GM19467 (cell line): ENCODE results near the gene RFT1.

ENCODE experiments used
- ATAC-seq: cut with Tn5 transposase; IDR thresholded peaks from one replicate; pipeline ENCODE4 v1.9.1; 2021; ENCODE audit warnings: mild to moderate bottlenecking, moderate library complexity; ENCODE audit not compliant: unreplicated experiment

Gene RFT1

GRCh38 chr3:53097887-53098286, 32.3 kb downstream of the RFT1 start:
- no peak for ATAC-seq

DNA sequence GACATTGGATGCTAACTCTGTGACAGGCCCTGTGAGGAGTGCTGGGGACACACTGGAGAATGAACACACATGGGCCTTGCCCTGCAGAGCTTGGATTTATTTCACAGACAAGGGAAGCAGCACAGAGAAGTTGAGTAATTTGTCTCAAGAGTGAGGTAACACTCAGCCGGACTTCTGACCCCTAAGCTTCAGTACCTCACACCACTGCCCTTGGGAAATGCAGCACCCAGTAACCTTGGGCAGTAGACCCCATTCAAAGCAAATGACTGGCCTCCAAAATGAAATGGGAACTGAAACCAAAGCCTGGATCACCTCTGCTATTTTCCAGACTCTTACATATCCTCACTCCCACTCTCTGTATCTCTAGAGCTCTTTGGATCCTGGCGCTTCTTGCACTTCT, 37.3 kb downstream of the RFT1 start:
- no peak for ATAC-seq

DNA sequence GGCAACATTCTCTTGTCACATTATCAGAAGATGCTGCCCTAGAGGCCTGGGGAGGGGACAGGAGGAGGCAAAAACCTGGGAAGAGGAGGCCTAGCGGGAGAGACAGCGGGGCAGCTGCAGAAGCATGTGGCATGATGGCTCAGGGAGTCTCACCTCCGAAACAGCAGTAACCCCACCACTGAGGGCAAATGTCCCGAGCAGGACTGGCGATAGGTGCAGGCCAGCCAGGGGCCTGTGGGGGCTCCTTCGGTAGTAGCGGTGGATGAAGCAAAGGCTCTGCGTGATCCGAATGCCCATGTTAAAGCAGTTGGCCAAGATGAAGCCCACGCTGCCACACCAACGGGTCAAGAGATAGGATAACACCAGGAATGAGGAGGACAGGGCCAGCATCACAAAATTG, 38.0 kb downstream of the RFT1 start:
- ATAC-seq: no peak

GRCh38 chr3:53091011-53091410, 39.2 kb downstream of the RFT1 start:
- ATAC-seq: no peak

DNA sequence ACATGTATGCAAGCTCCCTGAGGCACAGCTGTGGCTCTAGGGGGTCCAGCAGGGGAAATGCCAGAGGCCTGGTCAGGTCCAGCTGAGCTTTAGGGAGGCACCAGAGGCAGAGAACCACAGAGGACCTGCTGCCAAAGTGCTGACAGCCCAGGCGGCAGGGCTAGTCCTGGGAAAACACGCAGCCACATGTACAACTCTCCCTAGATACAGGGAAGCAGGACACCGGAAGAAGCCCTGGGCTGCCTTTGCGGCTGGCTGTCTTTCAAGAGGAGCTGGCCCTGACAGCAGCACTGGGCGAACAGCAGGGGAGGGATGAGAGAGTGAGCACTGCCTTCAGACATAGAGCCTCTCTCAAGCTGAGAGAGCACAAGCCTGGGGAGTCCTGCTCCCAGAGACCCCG, 40.7 kb downstream of the RFT1 start:
- ATAC-seq: no peak

DNA sequence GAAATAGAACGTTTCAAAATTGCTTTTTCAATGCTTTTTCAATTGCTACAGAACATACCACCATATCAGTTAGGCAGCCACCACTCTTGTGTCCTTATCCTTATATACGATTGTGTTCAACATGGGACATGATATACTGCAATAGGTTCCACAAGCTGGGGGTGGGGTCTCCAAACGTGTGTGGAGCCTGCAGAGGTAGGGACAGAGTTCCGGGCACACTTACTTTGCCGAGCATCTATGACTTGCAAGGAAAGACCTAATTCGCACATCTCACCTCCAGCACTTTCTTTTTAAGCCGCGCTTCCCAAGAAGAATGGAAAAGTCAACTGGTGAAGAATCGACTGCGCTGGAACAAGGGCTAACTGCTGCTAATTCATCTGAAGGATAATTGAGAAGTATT, 44.8 kb downstream of the RFT1 start:
- no peak for ATAC-seq

DNA sequence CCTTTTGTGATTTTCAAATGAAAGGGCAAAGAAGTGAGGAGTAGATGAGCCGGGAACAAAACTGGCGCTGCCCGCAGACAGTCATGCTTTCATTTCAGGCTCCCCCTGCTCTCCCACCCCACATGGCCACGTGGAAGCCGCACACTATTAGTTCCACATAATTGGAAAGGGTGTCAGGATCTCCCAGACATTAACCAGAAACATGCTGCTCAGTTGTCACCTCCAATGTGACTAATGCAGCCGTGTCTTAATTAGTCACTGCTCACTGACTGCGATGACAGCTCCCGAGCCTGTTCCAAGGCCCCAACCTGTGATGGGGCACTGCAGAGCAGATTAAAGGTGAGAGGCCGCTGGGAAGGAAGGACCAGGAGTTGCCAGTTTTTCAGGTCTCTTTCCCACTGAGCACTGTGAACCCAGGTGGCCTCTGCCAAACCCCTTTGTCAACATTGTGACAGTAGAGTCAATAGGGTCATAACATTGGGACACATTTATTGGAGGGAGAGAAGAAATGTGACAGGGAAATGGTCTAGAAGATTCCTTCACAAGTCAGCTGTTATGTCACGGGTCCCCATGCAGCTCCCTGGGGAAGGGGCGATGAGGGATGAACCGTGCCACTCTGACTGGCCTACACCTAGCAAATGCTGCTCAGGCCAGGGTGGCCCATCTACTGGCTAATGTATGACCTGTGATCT, 45.8 kb downstream of the RFT1 start:
- no peak for ATAC-seq

- no peak for ATAC-seq
These were observed 46.3 kb downstream of the RFT1 start for GRCh38 chr3:53083949-53084309.

- ATAC-seq: no peak
These were observed 46.7 kb downstream of the RFT1 start for GRCh38 chr3:53083521-53083920.

DNA sequence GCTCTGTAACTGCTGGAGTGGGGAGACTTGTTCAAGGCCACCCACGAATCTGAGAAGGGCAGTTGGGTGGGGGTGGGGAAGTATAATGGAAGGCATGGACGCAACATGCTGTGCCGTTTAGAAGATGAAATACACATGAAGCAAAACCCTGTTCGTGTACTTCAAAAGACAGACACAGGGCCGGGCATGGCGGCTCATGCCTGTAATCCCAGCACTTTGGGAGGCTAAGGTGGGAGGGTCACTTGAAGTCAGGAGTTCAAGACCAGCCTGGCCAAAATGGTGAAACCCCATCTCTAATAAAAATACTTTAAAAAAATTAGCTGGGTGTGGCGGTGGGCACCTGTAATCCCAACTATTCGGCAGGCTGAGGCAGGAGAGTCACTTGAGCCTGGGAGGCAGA, 47.5 kb downstream of the RFT1 start:
- ATAC-seq: no peak

GRCh38 chr3:53081318-53081717, 48.9 kb downstream of the RFT1 start:
- ATAC-seq: no peak

DNA sequence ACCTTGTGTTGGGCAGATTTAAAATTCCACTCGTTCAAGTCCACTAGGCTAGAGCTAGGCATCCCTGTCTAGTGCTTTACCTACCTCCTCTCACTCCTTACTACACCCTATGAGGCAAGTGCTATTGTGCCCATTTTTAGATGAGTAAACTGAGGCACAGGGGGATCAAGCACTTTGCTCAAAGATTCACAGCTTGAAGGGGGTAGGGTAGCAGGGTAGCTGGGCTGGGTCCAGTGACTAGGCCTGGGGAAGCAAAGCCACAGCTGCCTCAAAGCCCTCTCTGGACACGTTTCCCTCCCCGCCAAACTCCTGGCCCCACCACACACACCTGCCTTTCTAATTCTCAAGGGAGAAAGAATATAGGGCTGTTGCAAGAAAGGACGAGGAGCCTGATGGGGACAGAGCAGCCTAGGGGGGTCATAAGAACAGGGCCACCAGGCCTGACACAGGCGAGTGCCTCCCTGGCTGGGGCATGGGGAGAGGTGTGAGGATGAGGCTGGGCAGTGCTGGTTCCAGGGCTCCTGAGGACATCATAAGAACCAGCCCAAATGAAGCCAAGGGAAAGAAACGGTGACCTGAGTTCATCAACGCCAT, 49.5 kb downstream of the RFT1 start:
- ATAC-seq: no peak

GRCh38 chr3:53079791-53080555, 50.3 kb downstream of the RFT1 start:
- no peak for ATAC-seq

GRCh38 chr3:53079147-53079546, 51.1 kb downstream of the RFT1 start:
- ATAC-seq: no peak

DNA sequence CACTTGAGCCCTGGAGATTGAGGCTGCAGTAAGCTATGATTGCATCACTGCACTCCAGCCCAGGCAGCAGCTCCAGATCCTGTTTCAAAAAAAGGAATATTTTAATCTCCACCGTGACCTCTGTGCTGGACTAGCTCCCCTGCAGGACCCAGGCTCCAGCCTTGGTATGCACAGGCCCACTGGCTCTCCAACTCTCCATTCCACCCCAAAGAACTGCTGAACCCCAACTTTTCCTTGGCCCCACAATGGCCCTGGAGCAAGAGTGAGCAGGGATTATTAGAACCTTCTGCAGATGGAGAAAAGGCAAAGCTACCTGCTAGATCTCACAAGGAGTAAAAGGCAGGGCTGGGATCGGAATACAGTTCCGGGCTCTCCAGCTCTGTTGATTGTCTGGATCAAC, 51.6 kb downstream of the RFT1 start:
- ATAC-seq: no peak

DNA sequence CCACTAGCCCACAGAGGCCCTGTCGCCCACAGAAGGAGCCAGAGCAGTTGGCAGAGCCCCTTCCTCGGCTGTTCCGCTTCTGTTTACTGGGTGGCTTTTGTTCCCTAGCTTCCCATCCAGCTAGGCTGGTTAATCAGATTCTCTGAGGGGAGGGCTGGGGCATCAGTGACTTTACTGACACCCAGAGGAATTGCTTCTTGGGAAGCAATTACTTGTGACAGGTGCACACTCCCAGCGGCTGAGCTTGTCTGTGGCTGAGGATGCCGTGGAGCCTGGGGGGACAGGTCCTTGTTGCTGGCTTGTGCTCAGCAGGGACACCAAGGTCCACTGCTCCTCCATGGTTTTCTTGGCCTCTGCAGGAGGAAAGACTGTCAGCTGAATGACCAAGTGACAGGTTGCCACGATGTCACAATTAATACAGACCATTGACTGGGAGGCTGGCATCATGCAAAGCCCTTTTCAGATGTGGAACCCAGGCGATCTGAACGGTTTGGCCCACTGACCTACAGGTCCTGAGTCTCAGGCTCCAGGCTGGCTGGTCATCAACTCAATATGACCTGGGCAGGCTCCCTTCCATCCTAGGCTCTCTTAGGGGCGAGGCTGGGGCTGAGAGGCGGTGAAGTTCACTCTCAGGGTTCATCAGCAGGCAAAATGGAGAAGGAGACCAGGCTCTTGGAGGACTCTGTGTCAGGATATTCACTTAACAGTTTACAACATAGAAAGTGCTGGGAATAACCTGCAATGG, 52.6 kb downstream of the RFT1 start:
- no peak for ATAC-seq

DNA sequence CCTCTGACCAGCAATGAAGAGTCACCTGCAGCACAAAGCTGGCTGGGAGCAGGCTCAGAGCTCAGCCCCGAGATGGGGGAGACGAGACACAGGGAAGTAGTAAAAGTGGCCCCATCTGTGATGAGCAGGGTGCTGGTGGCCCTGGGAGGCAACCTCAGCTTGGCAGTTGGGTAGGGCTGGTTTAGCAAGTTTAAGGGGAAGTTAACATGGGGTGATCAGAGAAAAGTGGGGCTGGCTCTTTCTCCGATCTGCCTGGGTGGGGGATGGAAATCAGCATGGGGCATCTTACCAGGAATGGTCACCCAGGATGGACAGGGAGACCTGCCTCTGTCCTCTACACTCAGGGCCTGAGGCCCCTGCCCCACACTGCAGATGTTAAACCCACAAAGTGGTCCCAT, 54.5 kb downstream of the RFT1 start:
- ATAC-seq: no peak

DNA sequence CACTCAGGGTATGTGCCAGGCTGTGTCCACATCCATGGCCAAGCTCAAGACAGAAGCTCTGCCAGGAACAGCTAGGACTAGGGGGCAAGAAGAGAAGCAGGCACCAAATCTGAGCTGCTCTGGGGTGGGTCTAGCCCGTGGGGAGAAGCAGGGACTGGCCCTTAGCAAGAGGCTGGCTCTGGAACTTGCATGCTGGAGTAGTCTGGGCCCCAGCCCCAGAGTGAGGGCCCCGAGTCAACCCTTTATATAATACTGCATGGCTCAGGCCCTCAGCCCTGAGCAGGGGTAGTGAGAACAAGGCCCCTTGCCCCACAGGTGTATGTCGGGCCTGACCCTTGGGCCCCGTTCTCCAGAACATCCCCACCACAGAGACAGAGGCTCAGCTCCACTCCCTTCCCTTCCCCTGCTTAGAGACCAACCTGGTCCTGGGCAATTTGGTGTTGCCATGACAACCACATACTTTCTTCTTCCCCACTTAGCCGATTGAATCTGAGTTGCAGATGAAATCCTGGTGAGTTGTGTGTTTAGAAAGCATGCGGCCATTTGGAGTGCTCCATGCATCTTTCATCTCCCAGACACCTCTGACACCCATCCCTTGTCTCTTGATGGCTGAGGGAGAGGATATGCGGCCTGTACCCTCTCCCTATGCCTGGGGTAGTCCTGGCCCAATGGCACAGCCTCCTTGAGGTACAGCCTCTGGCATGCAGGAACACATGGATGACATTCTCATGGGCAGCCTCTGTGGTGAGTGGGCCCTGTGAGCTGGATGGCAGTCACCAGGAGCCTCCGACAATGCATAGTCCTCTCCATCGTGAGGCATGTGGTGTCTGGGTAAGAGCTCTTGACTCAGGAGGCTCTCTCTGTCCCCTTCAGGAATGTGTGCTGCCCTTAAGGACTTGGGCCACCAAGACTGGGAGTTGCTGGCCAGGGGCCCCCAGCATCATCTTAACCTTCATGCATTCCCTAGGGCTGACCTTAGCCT, 55.2 kb downstream of the RFT1 start:
- ATAC-seq: no peak

- no peak for ATAC-seq
These were observed 55.9 kb downstream of the RFT1 start for GRCh38 chr3:53074366-53074696.

DNA sequence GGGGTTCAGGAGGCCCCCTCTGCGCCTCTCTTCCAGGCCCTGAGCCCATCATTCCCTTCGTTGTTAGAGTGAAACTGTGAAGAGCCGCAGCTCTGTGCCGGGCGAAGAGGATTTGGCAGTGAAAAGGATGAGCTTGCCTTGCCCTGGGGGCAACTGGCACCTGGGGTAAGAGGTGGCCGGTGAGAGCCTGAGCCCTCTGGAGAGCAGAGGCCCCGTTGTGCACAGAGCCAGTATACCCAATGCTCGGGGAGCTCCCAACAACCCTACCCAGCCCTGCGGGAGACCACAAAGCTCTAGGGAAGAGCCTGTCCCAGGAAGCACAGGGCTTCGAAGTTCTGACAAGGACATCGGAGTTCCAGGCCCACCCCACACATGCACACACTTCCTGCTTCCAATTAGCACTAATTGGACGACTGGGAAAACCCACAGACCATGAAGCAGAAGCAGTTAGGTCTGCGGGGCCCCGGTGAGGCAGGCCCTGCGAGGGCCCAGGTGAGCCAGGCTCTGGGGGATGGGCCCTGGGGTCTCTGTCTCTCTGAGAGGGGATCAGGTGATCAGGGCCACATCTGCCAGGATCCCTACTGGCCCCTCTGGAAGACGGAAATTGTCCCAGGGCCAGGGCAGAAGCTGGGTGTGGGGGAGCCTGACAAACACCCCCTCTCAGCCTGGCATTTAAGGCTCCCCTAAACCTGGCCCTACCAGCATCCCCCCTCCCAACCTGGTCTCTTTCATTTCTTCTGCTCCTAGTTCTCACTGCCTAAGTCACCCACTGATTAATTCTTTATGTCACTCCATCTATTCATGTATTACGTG, 56.5 kb downstream of the RFT1 start:
- no peak for ATAC-seq
